Calu3 (cell line): Measurements from ENCODE around the gene SERPINA12. TPM values are rescaled to one million over a fixed set of nuclear protein-coding genes. Genes with fewer than 3 reads are reported as not detected.

Experiments used
- BruUV-seq: library from RNA; stranded (reverse); fragments of 400-500 nt; replicated peaks from 2 replicates; lab custom pipeline; 2021; lab: Mats Ljungman, UMichigan
- CTCF ChIA-PET: fragments of 300-600 bp; sonication (Branson Sonifier 250); formaldehyde crosslinking; loops from one replicate; lab custom pipeline; 2022; ENCODE audit warnings: antibody characterized with exemption; lab: Charles Lee
- DNase-seq: peaks from one replicate; pipeline ENCODE4 v3.0.0; 2022
- H3K27ac Mint-ChIP-seq: one replicate; pipeline ENCODE4 v1.8.0; 2022; ENCODE audit warnings: mixed read lengths; ENCODE audit not compliant: unreplicated experiment
- H3K27me3 Mint-ChIP-seq: one replicate; pipeline ENCODE4 v1.8.0; 2022; ENCODE audit warnings: mixed read lengths; ENCODE audit not compliant: unreplicated experiment
- H3K36me3 Mint-ChIP-seq: one replicate; pipeline ENCODE4 v1.8.0; 2022; ENCODE audit warnings: mild to moderate bottlenecking, moderate library complexity, mixed read lengths; ENCODE audit not compliant: insufficient read depth, unreplicated experiment
- H3K4me1 Mint-ChIP-seq: one replicate; pipeline ENCODE4 v1.8.0; 2022; ENCODE audit warnings: mild to moderate bottlenecking, low read depth, mixed read lengths; ENCODE audit not compliant: unreplicated experiment
- H3K4me3 Mint-ChIP-seq: one replicate; pipeline ENCODE4 v1.8.0; 2022; ENCODE audit warnings: mild to moderate bottlenecking, low read depth, moderate library complexity, mixed read lengths; ENCODE audit not compliant: unreplicated experiment
- H3K9me3 Mint-ChIP-seq: one replicate; pipeline ENCODE4 v1.8.0; 2022; ENCODE audit warnings: low read depth, mixed read lengths; ENCODE audit not compliant: unreplicated experiment
- intact Hi-C: fragments of 100-400 bp; cut with micrococcal nuclease; formaldehyde crosslinking; loops from one replicate; pipeline ENCODE4 v1.10.0; 2022; ENCODE audit not compliant: unreplicated experiment
- total RNA-seq: library from RNA; stranded (reverse); gene quantifications from 2 replicates; pipeline ENCODE4 v1.2.3, GENCODE V29; 2022
- TF ChIP-seq, protein P1 (sequence below): fragments of 200-600 bp; IDR thresholded peaks from one replicate; pipeline ENCODE4 v1.8.0; 2022; ENCODE audit warnings: antibody characterized with exemption; ENCODE audit not compliant: unreplicated experiment

SERPINA12 gene
- total RNA-seq, 1 experiment from 2014 or later, result not detected

DNA sequence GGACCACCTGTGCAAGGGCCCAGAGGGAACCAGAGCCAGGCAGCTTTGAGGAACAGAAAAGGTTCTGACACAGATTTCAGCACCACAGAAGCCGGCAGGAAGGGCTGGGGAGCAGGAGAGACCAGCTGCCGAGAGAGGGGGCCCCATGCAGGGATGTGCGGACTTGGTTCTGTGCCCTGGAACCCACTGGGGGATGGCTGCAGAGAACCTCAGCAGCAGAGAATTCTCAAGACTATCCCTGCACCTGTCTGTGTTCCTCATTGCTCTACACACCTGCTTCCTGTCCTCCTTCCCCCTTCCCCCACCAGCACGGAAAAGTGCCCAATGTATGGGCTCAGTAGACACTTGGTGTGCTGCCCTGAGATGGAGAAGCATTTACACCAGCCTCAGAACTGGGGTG is 36.4 kb downstream of the SERPINA12 start:
- BruUV-seq, result no TSS peak
- CTCF ChIA-PET, result no interaction called here
- TF ChIP-seq, protein P1, sequence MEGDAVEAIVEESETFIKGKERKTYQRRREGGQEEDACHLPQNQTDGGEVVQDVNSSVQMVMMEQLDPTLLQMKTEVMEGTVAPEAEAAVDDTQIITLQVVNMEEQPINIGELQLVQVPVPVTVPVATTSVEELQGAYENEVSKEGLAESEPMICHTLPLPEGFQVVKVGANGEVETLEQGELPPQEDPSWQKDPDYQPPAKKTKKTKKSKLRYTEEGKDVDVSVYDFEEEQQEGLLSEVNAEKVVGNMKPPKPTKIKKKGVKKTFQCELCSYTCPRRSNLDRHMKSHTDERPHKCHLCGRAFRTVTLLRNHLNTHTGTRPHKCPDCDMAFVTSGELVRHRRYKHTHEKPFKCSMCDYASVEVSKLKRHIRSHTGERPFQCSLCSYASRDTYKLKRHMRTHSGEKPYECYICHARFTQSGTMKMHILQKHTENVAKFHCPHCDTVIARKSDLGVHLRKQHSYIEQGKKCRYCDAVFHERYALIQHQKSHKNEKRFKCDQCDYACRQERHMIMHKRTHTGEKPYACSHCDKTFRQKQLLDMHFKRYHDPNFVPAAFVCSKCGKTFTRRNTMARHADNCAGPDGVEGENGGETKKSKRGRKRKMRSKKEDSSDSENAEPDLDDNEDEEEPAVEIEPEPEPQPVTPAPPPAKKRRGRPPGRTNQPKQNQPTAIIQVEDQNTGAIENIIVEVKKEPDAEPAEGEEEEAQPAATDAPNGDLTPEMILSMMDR, result no peak

GRCh38 chr14:94471045-94471444 is 38.2 kb downstream of the SERPINA12 start:
- no peaks in the 10 kb centered on the region for H3K9me3 Mint-ChIP-seq
- DNase-seq, result no peak
- peaks cover 5% of the 10 kb centered on the region for H3K4me1 Mint-ChIP-seq
- CTCF ChIA-PET, result no interaction called here
- no TSS peak for BruUV-seq
- no peak overlapping the region for H3K4me3 Mint-ChIP-seq
- peaks cover 70% of the 10 kb centered on the region for H3K27me3 Mint-ChIP-seq
- intact Hi-C loops, result no loop called here
- no peak overlapping the region for H3K27ac Mint-ChIP-seq
- no peaks in the 10 kb centered on the region for H3K36me3 Mint-ChIP-seq
- TF ChIP-seq, protein P1, result no peak

More for the DNA sequence above, 36.4 kb downstream of the SERPINA12 start:
- no peak overlapping the region for H3K4me3 Mint-ChIP-seq
- no peak for DNase-seq
- no peaks in the 10 kb centered on the region for H3K9me3 Mint-ChIP-seq
- H3K27me3 Mint-ChIP-seq, result peaks cover 52% of the 10 kb centered on the region
- no peak overlapping the region for H3K27ac Mint-ChIP-seq
- intact Hi-C loops, result no loop called here
- H3K4me1 Mint-ChIP-seq, result no peaks in the 10 kb centered on the region
- H3K36me3 Mint-ChIP-seq, result no peaks in the 10 kb centered on the region

- Mint-ChIP-seq H3K27me3 (peaks cover 77% of the 10 kb centered on the region), H3K4me3 (no peak overlapping the region), H3K36me3 (no peaks in the 10 kb centered on the region), H3K4me1 (peaks cover 9% of the 10 kb centered on the region), H3K27ac (no peak overlapping the region), H3K9me3 (no peaks in the 10 kb centered on the region)
- no TSS peak for BruUV-seq
- TF ChIP-seq, protein P1, result no peak
- intact Hi-C loops, result no loop called here
- DNase-seq, result no peak
- CTCF ChIA-PET, result no interaction called here
Observed at GRCh38 chr14:94470311-94470710, 39.0 kb downstream of the SERPINA12 start.

- peaks cover 77% of the 10 kb centered on the region for H3K27me3 Mint-ChIP-seq
- CTCF ChIA-PET, result no interaction called here
- no peaks in the 10 kb centered on the region for H3K9me3 Mint-ChIP-seq
- H3K4me3 Mint-ChIP-seq, result no peak overlapping the region
- intact Hi-C loops, result no loop called here
- BruUV-seq, result no TSS peak
- TF ChIP-seq, protein P1, result no peak
- no peak overlapping the region for H3K27ac Mint-ChIP-seq
- no peaks in the 10 kb centered on the region for H3K36me3 Mint-ChIP-seq
- peaks cover 9% of the 10 kb centered on the region for H3K4me1 Mint-ChIP-seq
- DNase-seq, result no peak
Observed at GRCh38 chr14:94469261-94469660, 40.0 kb downstream of the SERPINA12 start.
